KMS-11 (cell line): ENCODE results near the gene SLC38A4.

Experiments used
- H2AFZ ChIP-seq: fragments of 200-600 bp; sonication (generic); 2 replicates; pipeline ENCODE4 v1.6.1; 2016; ENCODE audit warnings: antibody characterized with exemption, mixed run types, low read depth
- H3K27ac ChIP-seq: fragments of 200-600 bp; sonication (generic); 2 replicates; pipeline ENCODE4 v1.6.1; 2016; ENCODE audit warnings: mild to moderate bottlenecking, mixed run types
- H3K27me3 ChIP-seq: fragments of 200-600 bp; sonication (generic); 2 replicates; pipeline ENCODE4 v1.6.1; 2017; ENCODE audit warnings: mild to moderate bottlenecking, low read depth, mixed run types, moderate library complexity; ENCODE audit not compliant: insufficient read depth
- H3K36me3 ChIP-seq: fragments of 200-600 bp; sonication (generic); 2 replicates; pipeline ENCODE4 v1.6.1; 2017; ENCODE audit warnings: mild to moderate bottlenecking, mixed run types; ENCODE audit not compliant: insufficient read depth
- H3K4me1 ChIP-seq: fragments of 200-600 bp; sonication (generic); 2 replicates; pipeline ENCODE4 v1.6.1; 2016; ENCODE audit warnings: mild to moderate bottlenecking, low read depth, mixed run types; ENCODE audit not compliant: poor library complexity, severe bottlenecking
- H3K4me2 ChIP-seq: fragments of 200-600 bp; sonication (generic); 2 replicates; pipeline ENCODE4 v1.7.0; 2016; ENCODE audit warnings: mild to moderate bottlenecking, mixed run types
- H3K4me3 ChIP-seq: fragments of 200-600 bp; sonication (generic); IDR thresholded peaks from 2 replicates; pipeline ENCODE4 v1.6.1; 2017; ENCODE audit warnings: low read depth, low read length, mixed read lengths; ENCODE audit not compliant: insufficient read depth
- H3K79me2 ChIP-seq: fragments of 200-600 bp; sonication (generic); 2 replicates; pipeline ENCODE4 v1.6.1; 2016; ENCODE audit warnings: low read depth, mixed run types; ENCODE audit not compliant: insufficient read depth
- H3K9ac ChIP-seq: fragments of 200-600 bp; sonication (generic); 2 replicates; pipeline ENCODE4 v1.6.1; 2016; ENCODE audit warnings: mild to moderate bottlenecking, mixed run types
- H4K20me1 ChIP-seq: fragments of 200-600 bp; sonication (generic); 2 replicates; pipeline ENCODE4 v1.6.1; 2016; ENCODE audit warnings: mild to moderate bottlenecking, mixed run types; ENCODE audit not compliant: insufficient read depth
- CTCF ChIP-seq: fragments of 200-600 bp; sonication (generic); conservative IDR thresholded peaks from 2 replicates; pipeline ENCODE4 v1.6.1; 2017; ENCODE audit warnings: low read depth, mild to moderate bottlenecking, antibody characterized with exemption, low read length, moderate library complexity, mixed read lengths

SLC38A4 gene

DNA sequence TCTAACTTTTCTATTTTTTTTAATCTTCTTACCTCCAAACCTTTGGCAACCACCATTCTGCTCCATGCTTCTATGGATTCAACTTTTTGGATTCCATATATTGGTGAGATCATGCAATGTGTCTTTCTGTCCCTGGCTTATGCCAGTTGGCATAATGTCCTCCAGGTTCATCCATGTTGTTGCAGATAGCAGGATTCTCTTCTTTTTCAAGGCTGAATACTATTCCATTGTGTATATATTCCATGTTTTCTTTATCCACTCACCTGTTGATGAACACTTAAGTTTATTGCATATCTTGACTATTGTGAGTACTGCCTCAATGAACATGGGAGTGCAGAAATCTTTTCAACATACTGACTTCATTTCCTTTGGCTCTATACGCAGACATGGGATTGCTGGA lies 21.2 kb upstream of the SLC38A4 start:
- no peak for TF ChIP-seq CTCF
- H3K4me1 ChIP-seq, result no peaks in the 10 kb centered on the region
- no peak overlapping the region for H3K27ac ChIP-seq
- H3K27me3 ChIP-seq, result no peaks in the 10 kb centered on the region
- H3K4me2 ChIP-seq, result no peak overlapping the region
- H3K9ac ChIP-seq, result no peak overlapping the region
- H3K4me3 ChIP-seq, result no peak overlapping the region
- no peak overlapping the region for H2AFZ ChIP-seq
- H4K20me1 ChIP-seq, result no peaks in the 10 kb centered on the region
- H3K36me3 ChIP-seq, result no peaks in the 10 kb centered on the region
- no peaks in the 10 kb centered on the region for H3K79me2 ChIP-seq

DNA sequence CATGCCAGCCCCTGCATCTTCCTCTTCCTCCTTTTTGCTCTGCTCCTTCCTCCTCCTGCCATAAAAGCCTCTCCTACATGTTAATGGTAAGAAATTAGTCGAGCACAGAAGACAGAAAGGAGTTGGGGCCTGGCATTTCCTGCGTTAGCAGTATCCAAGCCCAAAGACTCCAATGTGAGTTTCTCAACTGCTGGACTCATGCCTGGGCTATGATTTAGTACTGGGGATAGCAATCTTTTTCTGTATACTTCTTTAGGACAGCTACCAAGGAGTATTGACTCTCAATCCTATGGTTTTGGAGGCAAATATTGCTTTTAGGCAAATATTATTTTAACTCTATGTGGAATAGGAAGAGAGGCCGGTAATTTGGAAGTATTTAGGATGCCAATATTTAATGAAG lies 18.0 kb upstream of the SLC38A4 start:
- Histone ChIP-seq H3K4me2 (no peak overlapping the region), H3K27ac (no peak overlapping the region), H3K9ac (no peak overlapping the region), H3K79me2 (no peaks in the 10 kb centered on the region), H3K4me1 (no peaks in the 10 kb centered on the region), H2AFZ (no peak overlapping the region), H3K4me3 (no peak overlapping the region), H3K36me3 (no peaks in the 10 kb centered on the region), H3K27me3 (no peaks in the 10 kb centered on the region), H4K20me1 (no peaks in the 10 kb centered on the region)
- no peak for TF ChIP-seq CTCF

DNA sequence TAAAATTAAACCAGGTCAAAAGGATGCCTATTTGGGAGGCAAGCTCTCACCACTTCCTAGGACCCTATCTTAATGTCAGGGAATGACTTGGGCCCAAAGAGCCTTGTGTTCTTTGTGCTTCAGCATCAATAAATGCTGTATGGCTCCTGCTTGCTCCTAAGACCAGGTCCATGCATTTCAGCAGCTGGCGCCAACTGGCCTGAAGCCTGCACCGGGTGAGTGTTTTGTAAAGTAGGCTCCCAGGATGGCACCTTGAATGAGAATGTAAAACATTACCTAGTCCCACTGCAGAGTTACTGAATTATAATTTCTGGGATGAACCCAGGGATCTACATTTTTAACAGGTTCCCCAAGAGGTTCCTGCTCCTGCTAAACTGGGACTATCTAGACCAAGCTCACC lies 16.1 kb upstream of the SLC38A4 start:
- Histone ChIP-seq H3K4me1 (no peaks in the 10 kb centered on the region), H2AFZ (no peak overlapping the region), H3K79me2 (no peaks in the 10 kb centered on the region), H4K20me1 (no peaks in the 10 kb centered on the region), H3K27ac (no peak overlapping the region), H3K36me3 (no peaks in the 10 kb centered on the region), H3K4me3 (no peak overlapping the region), H3K9ac (no peak overlapping the region), H3K4me2 (no peak overlapping the region), H3K27me3 (no peaks in the 10 kb centered on the region)
- TF ChIP-seq CTCF, result no peak

DNA sequence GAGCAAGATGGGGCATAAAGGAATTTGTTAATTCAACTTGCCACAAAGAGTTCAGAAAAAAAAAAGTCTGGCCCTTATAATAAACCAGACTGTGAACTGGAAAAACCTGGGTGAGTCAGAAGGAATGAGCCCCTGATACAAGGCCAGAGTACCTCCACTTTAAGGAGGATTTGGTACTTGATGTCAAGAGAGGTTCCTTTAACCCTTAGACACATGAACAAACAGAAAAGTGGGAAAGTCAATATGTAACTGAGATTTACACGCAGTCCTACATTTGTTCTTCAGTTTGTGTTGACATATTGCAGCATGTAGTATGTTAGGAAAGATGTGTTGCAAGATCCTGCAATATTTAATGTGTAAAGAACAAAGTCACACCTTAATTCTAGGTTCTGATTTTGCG lies 14.2 kb upstream of the SLC38A4 start:
- H2AFZ ChIP-seq, result no peak overlapping the region
- H3K36me3 ChIP-seq, result no peaks in the 10 kb centered on the region
- no peak overlapping the region for H3K4me3 ChIP-seq
- H3K27ac ChIP-seq, result no peak overlapping the region
- H4K20me1 ChIP-seq, result no peaks in the 10 kb centered on the region
- no peak overlapping the region for H3K4me2 ChIP-seq
- H3K79me2 ChIP-seq, result no peaks in the 10 kb centered on the region
- TF ChIP-seq CTCF, result no peak
- H3K9ac ChIP-seq, result no peak overlapping the region
- H3K27me3 ChIP-seq, result no peaks in the 10 kb centered on the region
- H3K4me1 ChIP-seq, result no peaks in the 10 kb centered on the region

GRCh38 chr12:46839232-46839631 lies 13.4 kb upstream of the SLC38A4 start:
- H3K79me2 ChIP-seq, result no peaks in the 10 kb centered on the region
- H3K4me2 ChIP-seq, result no peak overlapping the region
- H3K36me3 ChIP-seq, result no peaks in the 10 kb centered on the region
- H3K27ac ChIP-seq, result no peak overlapping the region
- H3K9ac ChIP-seq, result no peak overlapping the region
- no peaks in the 10 kb centered on the region for H3K4me1 ChIP-seq
- H4K20me1 ChIP-seq, result no peaks in the 10 kb centered on the region
- H2AFZ ChIP-seq, result no peak overlapping the region
- H3K4me3 ChIP-seq, result no peak overlapping the region
- TF ChIP-seq CTCF, result no peak
- no peaks in the 10 kb centered on the region for H3K27me3 ChIP-seq
